GM23248 (cell line): ENCODE measurements around the gene NXT1. TPM values are rescaled to one million over a fixed set of nuclear protein-coding genes. Genes with fewer than 3 reads are reported as not detected.

Experiments
- DNase-seq: peaks from one replicate; pipeline ENCODE4 v3.0.0-alpha.2; 2015
- H2AFZ ChIP-seq: fragments of 200-600 bp; sonication (generic); 2 replicates; pipeline ENCODE4 v1.6.1; 2016; ENCODE audit warnings: antibody characterized with exemption
- H3F3A ChIP-seq: fragments of 200-600 bp; sonication (generic); 2 replicates; pipeline ENCODE4 v1.6.1; 2016; ENCODE audit warnings: mild to moderate bottlenecking, antibody characterized with exemption, mixed run types; ENCODE audit not compliant: insufficient read depth
- H3K27ac ChIP-seq: fragments of 200-600 bp; sonication (generic); 2 replicates; pipeline ENCODE4 v1.5.1; 2016; ENCODE audit warnings: mild to moderate bottlenecking
- H3K27me3 ChIP-seq: fragments of 200-600 bp; sonication (generic); replicated peaks from 2 replicates; pipeline ENCODE4 v1.6.1; 2016; ENCODE audit warnings: mild to moderate bottlenecking; ENCODE audit not compliant: insufficient read depth
- H3K36me3 ChIP-seq: fragments of 200-600 bp; sonication (generic); 2 replicates; pipeline ENCODE4 v1.6.1; 2016; ENCODE audit warnings: low read depth, mild to moderate bottlenecking
- H3K4me1 ChIP-seq: fragments of 200-600 bp; sonication (generic); 2 replicates; pipeline ENCODE4 v1.6.1; 2016; ENCODE audit warnings: mild to moderate bottlenecking; ENCODE audit not compliant: insufficient read depth
- H3K4me2 ChIP-seq: fragments of 200-600 bp; sonication (generic); one replicate; pipeline ENCODE4 v1.6.1; 2016; ENCODE audit warnings: mild to moderate bottlenecking; ENCODE audit not compliant: unreplicated experiment
- H3K4me3 ChIP-seq: fragments of 200-600 bp; sonication (generic); 2 replicates; pipeline ENCODE4 v1.5.1; 2016; ENCODE audit warnings: mild to moderate bottlenecking
- H3K79me2 ChIP-seq: fragments of 200-600 bp; sonication (generic); 2 replicates; pipeline ENCODE4 v1.6.1; 2016; ENCODE audit warnings: mild to moderate bottlenecking; ENCODE audit not compliant: insufficient read depth
- H3K9ac ChIP-seq: fragments of 200-600 bp; sonication (generic); 2 replicates; pipeline ENCODE4 v1.6.1; 2016; ENCODE audit warnings: mild to moderate bottlenecking
- H3K9me2 ChIP-seq: fragments of 200-600 bp; sonication (generic); 2 replicates; pipeline ENCODE4 v1.6.1; 2016; ENCODE audit warnings: mixed run types, mild to moderate bottlenecking, moderate library complexity; ENCODE audit not compliant: insufficient read depth
- H3K9me3 ChIP-seq: fragments of 200-600 bp; sonication (generic); one replicate; pipeline ENCODE4 v1.6.1; 2017; ENCODE audit warnings: low read depth
- H4K20me1 ChIP-seq: fragments of 200-600 bp; sonication (generic); 2 replicates; pipeline ENCODE4 v1.6.0; 2016; ENCODE audit not compliant: insufficient read depth
- EZH2 ChIP-seq: fragments of 200-600 bp; sonication (generic); IDR thresholded peaks from 2 replicates; pipeline ENCODE4 v1.6.1; 2018; ENCODE audit warnings: antibody characterized with exemption, mild to moderate bottlenecking; ENCODE audit not compliant: insufficient read depth, poor library complexity, severe bottlenecking
- EZH2phosphoT487 ChIP-seq: fragments of 200-600 bp; sonication (generic); IDR thresholded peaks from 2 replicates; pipeline ENCODE4 v1.6.1; 2018; ENCODE audit warnings: antibody characterized with exemption, moderate library complexity, mild to moderate bottlenecking, low read depth; ENCODE audit not compliant: insufficient read depth
- WGBS, 2 experiments: methylation state at CpG; one replicate each; pipeline ENCODE4 v1.1.6; 2015 to 2017; ENCODE audit warnings: low lambda C conversion rate in 2 of 2, low coverage in 1 of 2; ENCODE audit errors: missing lambda C conversion rate in 2 of 2; 5-methylcytosine and 5-hydroxymethylcytosine counted together
- in situ Hi-C: fragments of 300-500 bp; cut with MboI; formaldehyde crosslinking; loops from 2 replicates; pipeline ENCODE4 v1.15.0; 2020
- polyA plus RNA-seq: library from polyadenylated mRNA; unstranded; fragments of >200 nt; fragmentation: Nextera tagmentation; extraction: Ambion mirVana; gene quantifications from 2 replicates; pipeline ENCODE4 v1.2.1, GENCODE V29; 2016
- total RNA-seq: library from RNA; depleted of rRNA; stranded (reverse); fragments of >200 nt; shearing (Covaris generic); gene quantifications from 2 replicates; pipeline ENCODE4 v1.2.3, GENCODE V29; 2014

Gene NXT1
- total and polyA plus RNA-seq, 2 experiments from 2014 or later: 29.8 to 31.5 TPM

DNA sequence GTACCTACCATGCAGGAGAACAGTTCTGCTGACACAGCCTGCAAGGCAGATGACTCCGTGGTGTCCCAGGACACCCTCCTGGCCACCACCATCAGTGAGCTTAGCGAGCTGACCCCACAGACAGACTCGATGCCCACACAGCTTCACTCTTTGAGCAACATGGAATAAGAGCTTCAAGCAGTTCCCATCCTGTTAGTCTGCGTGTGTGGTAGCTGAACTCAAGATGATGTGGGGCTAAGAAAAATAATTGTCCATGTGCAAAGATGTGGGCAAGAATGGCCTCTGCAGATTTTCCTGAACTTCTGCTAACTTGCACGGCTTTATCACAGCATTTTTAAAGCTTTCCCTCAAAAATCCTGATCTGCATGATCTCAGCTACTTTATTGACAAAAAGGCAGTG is 19.7 kb downstream of the NXT1 start:
- no peak for TF ChIP-seq EZH2
- no peak for TF ChIP-seq EZH2phosphoT487
- no peak overlapping the region for H3K9ac ChIP-seq
- H4K20me1 ChIP-seq: peaks cover 17% of the 10 kb centered on the region; the same call in 1 of the 2 replicates
- WGBS, 2 experiments: 91 to 93% methylated on average over 5 of the region's 5 CpGs
- no peaks in the 10 kb centered on the region for H3K9me2 ChIP-seq
- no peak overlapping the region for H3K27ac ChIP-seq
- H3K4me3 ChIP-seq: no peak overlapping the region
- no peak overlapping the region for H2AFZ ChIP-seq
- H3K4me1 ChIP-seq: peaks cover 33% of the 10 kb centered on the region
- no peaks in the 10 kb centered on the region for H3K9me3 ChIP-seq
- no peak for DNase-seq
- no peak overlapping the region for H3K4me2 ChIP-seq
- H3K27me3 ChIP-seq: no peaks in the 10 kb centered on the region
- in situ Hi-C loops: no loop called here
- peaks cover 67% of the 10 kb centered on the region for H3K79me2 ChIP-seq
- peaks cover 28% of the 10 kb centered on the region for H3K36me3 ChIP-seq
- H3F3A ChIP-seq: peaks cover 49% of the 10 kb centered on the region

DNA sequence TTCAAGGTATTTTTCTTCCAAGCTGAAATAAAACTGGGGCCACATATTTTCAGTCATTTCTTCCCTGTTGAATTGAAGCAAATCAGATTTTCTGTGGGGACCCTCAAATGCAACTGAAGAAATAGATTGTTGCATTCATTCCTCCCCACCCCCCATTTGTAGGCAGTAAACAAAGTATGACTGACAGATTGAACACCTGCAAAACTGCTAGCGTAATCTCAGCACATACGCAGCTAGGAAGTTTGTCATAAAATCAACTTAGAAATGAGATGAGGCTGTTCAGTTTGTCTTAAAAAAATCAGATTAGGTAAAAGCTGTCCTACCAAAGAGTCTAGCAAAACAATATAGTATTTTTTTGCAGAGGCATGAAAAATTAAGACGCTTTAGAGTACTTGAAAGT is 20.3 kb downstream of the NXT1 start:
- Histone ChIP-seq H3K4me3 (no peak overlapping the region), H3K9me2 (no peaks in the 10 kb centered on the region), H4K20me1 (peaks cover 17% of the 10 kb centered on the region; the same call in 1 of the 2 replicates), H3K79me2 (peaks cover 61% of the 10 kb centered on the region), H3K4me1 (peaks cover 33% of the 10 kb centered on the region), H2AFZ (no peak overlapping the region), H3K9ac (no peak overlapping the region), H3K4me2 (no peak overlapping the region), H3K27ac (no peak overlapping the region), H3K36me3 (peaks cover 30% of the 10 kb centered on the region), H3K27me3 (no peaks in the 10 kb centered on the region), H3K9me3 (no peaks in the 10 kb centered on the region), H3F3A (peaks cover 49% of the 10 kb centered on the region)
- no peak for TF ChIP-seq EZH2phosphoT487
- TF ChIP-seq EZH2: no peak
- 82 to 85% methylated on average over 3 of the region's 3 CpGs for WGBS, 2 experiments
- in situ Hi-C loops: no loop called here
- DNase-seq: no peak

DNA sequence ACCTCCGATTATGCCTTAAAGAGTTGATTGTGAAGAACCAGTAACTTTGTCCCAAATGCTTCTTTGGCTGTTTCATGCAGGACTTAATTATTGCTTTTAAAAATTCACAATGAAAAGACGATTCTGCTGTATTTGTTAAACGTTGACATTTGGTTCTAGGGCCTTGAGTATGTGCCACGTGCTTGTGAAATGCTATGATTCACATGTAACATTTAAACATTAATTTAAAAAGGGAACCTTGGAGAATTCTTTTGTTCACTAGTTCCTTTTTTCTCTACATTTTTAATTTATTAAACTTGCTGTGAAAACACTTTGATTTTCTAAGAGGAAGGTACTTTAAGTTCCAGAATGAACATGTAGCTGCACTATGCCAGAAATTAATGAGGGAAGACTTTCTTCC is 20.9 kb downstream of the NXT1 start:
- Histone ChIP-seq H3K9me3 (no peaks in the 10 kb centered on the region), H3K36me3 (peaks cover 30% of the 10 kb centered on the region), H3K79me2 (peaks cover 55% of the 10 kb centered on the region), H3K27ac (no peak overlapping the region), H3K27me3 (no peaks in the 10 kb centered on the region), H3K4me2 (no peak overlapping the region), H3K9me2 (no peaks in the 10 kb centered on the region), H3F3A (peaks cover 47% of the 10 kb centered on the region), H3K9ac (no peak overlapping the region), H2AFZ (no peak overlapping the region), H3K4me3 (no peak overlapping the region), H3K4me1 (peaks cover 26% of the 10 kb centered on the region), H4K20me1 (peaks cover 15% of the 10 kb centered on the region; the same call in 1 of the 2 replicates)
- peak; percentile 48 for DNase-seq
- TF ChIP-seq EZH2 (no peak), EZH2phosphoT487 (no peak)
- in situ Hi-C loops: no loop called here
- 16 to 21% methylated on average over 4 of the region's 4 CpGs for WGBS, 2 experiments

DNA sequence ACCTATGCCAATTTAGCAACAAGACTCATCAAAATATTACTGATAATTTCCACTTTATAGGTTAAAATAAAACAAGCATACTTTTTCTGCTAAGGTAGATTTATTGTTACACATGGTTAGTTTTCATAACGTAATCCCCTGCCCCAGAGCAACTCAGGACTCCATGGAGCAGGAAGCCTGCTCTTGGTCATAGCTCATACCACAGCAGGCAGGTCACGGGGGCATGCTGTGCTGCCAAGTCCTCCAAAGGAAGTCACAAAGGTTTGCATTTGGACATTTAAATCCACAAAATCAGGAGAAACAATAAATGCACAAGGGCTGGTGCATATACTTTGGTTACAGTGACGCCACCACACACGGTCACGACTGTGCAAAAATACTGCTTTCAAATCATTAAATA is 23.9 kb downstream of the NXT1 start:
- Histone ChIP-seq H3K4me3 (no peak overlapping the region), H3K4me1 (no peaks in the 10 kb centered on the region; the same call in 1 of the 2 replicates), H3K27ac (no peak overlapping the region), H4K20me1 (no peaks in the 10 kb centered on the region), H3K27me3 (no peaks in the 10 kb centered on the region), H3K9me2 (no peaks in the 10 kb centered on the region), H3K4me2 (no peak overlapping the region), H3K9ac (no peak overlapping the region), H2AFZ (no peak overlapping the region), H3K79me2 (peaks cover 26% of the 10 kb centered on the region), H3F3A (peaks cover 20% of the 10 kb centered on the region), H3K9me3 (no peaks in the 10 kb centered on the region), H3K36me3 (peaks cover 47% of the 10 kb centered on the region)
- WGBS, 2 experiments: 86 to 92% methylated on average over 5 of the region's 5 CpGs
- TF ChIP-seq EZH2 (no peak), EZH2phosphoT487 (no peak)
- in situ Hi-C loops: no loop called here
- no peak for DNase-seq

DNA sequence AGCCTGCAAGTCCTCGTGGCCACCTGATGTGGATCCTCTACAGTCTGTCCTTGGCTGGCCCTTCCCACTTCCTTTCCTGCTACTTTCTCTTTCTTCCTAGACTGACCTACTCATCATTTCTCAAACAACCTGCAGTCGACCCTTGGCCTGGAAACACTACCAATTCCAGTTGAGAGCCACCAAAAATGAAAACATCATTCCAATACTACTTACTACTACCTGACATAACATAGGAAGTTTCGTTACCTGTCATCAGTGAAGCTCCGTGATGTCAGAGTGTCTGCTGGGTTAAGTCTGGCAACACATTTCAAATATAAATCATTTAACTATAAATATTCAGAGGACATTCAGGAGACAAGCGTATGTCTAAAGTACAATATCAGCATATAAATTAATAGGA is 25.2 kb downstream of the NXT1 start:
- Histone ChIP-seq H3K4me1 (no peaks in the 10 kb centered on the region; the same call in 1 of the 2 replicates), H3K27me3 (no peaks in the 10 kb centered on the region), H3K9me3 (no peaks in the 10 kb centered on the region), H3K9me2 (no peaks in the 10 kb centered on the region), H4K20me1 (no peaks in the 10 kb centered on the region), H3F3A (peaks cover 14% of the 10 kb centered on the region), H2AFZ (no peak overlapping the region), H3K36me3 (peaks cover 33% of the 10 kb centered on the region), H3K4me2 (no peak overlapping the region), H3K79me2 (0 out of 2 replicates have a peak, but pooled peaks cover 12% of the 10 kb centered on the region), H3K27ac (no peak overlapping the region), H3K4me3 (no peak overlapping the region), H3K9ac (no peak overlapping the region)
- TF ChIP-seq EZH2phosphoT487: no peak
- no peak for TF ChIP-seq EZH2
- DNase-seq: no peak
- 98% methylated on average over 5 of the region's 5 CpGs for WGBS, 2 experiments
- in situ Hi-C loops: no loop called here
